ENCODE results near the gene PSRC1. TPM values are rescaled to one million over a fixed set of nuclear protein-coding genes. Genes with fewer than 3 reads are reported as not detected.

The PSRC1 gene
- total RNA-seq (1 to 10 TPM; 2.2 to 4.2 TPM), polyA plus RNA-seq (1 to 10 TPM; 1.3 to 7.8 TPM)
- long read RNA-seq, donor 1, partial matches to known transcripts = 0 of 12 reads
- long read RNA-seq, donor 1, other reads (novel, unspliced or antisense) = 7 of 12 reads
- long read RNA-seq, donor 2, partial matches to known transcripts = 0 of 4 reads
- long read RNA-seq, donor 2, other reads (novel, unspliced or antisense) = 2 of 4 reads

DNA sequence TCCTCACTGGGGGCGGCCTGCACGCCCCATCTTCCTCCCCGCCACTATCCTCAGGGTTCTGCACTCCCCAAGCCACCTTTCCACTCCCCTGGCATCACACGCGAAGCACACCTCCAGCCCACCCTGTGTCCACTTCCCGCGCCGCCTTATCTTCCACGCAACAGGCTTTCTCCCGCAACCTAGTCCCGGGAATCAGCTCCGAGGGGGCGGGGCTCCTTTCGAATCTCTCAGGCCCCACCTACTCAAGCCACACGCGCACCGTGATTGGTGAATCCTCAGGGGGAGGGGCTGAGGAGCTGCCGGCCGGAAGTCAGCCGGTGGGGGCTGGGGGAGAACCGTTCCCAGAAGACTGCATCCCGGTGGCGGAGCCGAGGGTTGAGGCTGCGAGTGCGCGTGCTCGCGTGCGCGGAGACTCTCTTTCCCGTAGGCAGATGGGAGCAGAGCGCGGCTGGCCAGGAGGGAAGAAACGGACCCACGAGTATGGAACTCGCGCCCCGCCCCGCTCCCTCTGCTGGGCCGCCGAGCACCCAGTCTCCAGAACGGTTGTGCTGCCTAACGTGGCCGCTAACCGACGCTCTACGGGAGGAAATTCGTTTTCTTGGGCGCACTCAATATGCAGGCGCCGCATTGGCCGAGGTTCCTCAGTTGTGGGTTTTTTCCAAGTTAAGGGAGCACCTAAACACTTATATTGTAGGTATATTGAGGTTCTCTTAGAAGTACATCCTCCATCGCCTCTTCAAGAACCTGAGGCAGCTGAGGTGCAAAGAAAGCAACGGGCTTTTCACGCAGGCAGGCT, at the start of gene PSRC1:
Gene PSRC1 (minus strand): TSS at position 194 of the 796 bp plus-strand sequence.
- intact Hi-C loops (cut with DNase I) = loop anchor here (2.0 to 10.0 kb wide), 2 partner anchors 62 to 116 kb away; no protein-coding TSS in a partner anchor
- Histone ChIP-seq H3K27me3 (ENCODE audit: control insufficient read depth in 1 of 2, insufficient read depth in 2 of 2, low read length in 1 of 2) (no peaks in the 10 kb centered on the region), H3K4me3 (ENCODE audit: low read length in 2 of 2) (peak within 1 kb of the TSS; percentile 28 to 51), H3K36me3 (ENCODE audit: control insufficient read depth in 1 of 2, insufficient read depth in 2 of 2, low read length in 1 of 2) (no peaks in the 10 kb centered on the region), H3K9me3 (ENCODE audit: control insufficient read depth, low read length) (no peaks in the 10 kb centered on the region), H3K27ac (ENCODE audit: low read depth in 1 of 2, low read length in 2 of 2) (peak within 1 kb of the TSS; percentile 86 to 92), H3K4me1 (ENCODE audit: control insufficient read depth in 1 of 2, insufficient read depth in 2 of 2, low read length in 2 of 2) (no peaks in the 10 kb centered on the region)
- peak; percentile 99 for ATAC-seq (ENCODE audit: low FRiP score)
- peak; percentile 98 for DNase-seq
- WGBS, 2 donors = 0 to 1% methylated on average over 46 to 56 of the region's 56 CpGs

GRCh38 chr1:109331113-109331512, 48.2 kb upstream of the PSRC1 start:
- peaks cover 3% of the 10 kb centered on the region for H3K9me3 ChIP-seq (ENCODE audit: control insufficient read depth, low read length)
- DNase-seq (no peak), ATAC-seq (ENCODE audit: low FRiP score) (no peak)
- H3K27ac ChIP-seq (ENCODE audit: low read depth in 1 of 2, low read length in 2 of 2) = no peak overlapping the region
- H3K4me1 ChIP-seq (ENCODE audit: control insufficient read depth in 1 of 2, insufficient read depth in 2 of 2, low read length in 2 of 2) = no peaks in the 10 kb centered on the region
- intact Hi-C loops (cut with DNase I) = no loop called here
- H3K36me3 ChIP-seq (ENCODE audit: control insufficient read depth in 1 of 2, insufficient read depth in 2 of 2, low read length in 1 of 2) = peaks cover 7 to 14% of the 10 kb centered on the region in 2 donors
- H3K4me3 ChIP-seq (ENCODE audit: low read length in 2 of 2) = no peak overlapping the region
- no peaks in the 10 kb centered on the region for H3K27me3 ChIP-seq (ENCODE audit: control insufficient read depth in 1 of 2, insufficient read depth in 2 of 2, low read length in 1 of 2)

DNA sequence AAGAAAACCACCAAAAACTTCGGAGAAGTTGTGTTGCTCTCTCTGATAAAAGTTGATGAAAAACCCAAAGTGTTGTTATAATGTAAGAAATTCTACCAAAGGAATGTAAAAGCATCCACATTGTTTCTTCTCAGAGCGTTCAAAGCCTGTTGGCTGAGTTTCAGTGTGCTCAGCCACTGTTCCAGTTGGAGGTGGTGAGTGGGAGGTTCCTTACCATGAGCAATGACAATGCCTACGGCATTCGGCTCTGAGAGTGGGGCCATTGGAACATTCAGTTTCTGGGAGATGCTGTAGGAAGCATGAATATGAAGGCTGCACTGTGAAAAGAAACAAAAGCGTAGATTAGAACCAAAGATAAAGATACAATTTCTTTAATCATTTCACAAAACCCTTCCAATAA, 44.3 kb upstream of the PSRC1 start:
- Histone ChIP-seq H3K9me3 (ENCODE audit: control insufficient read depth, low read length) (peaks cover 2% of the 10 kb centered on the region), H3K27ac (ENCODE audit: low read depth in 1 of 2, low read length in 2 of 2) (no peak overlapping the region), H3K4me1 (ENCODE audit: control insufficient read depth in 1 of 2, insufficient read depth in 2 of 2, low read length in 2 of 2) (no peaks in the 10 kb centered on the region), H3K27me3 (ENCODE audit: control insufficient read depth in 1 of 2, insufficient read depth in 2 of 2, low read length in 1 of 2) (no peaks in the 10 kb centered on the region), H3K4me3 (ENCODE audit: low read length in 2 of 2) (no peak overlapping the region), H3K36me3 (ENCODE audit: control insufficient read depth in 1 of 2, insufficient read depth in 2 of 2, low read length in 1 of 2) (peaks cover 8 to 15% of the 10 kb centered on the region in 2 donors)
- no peak for DNase-seq
- ATAC-seq (ENCODE audit: low FRiP score) = no peak
- WGBS, 2 donors = 45 to 59% methylated on average over 5 of the region's 5 CpGs
- intact Hi-C loops (cut with DNase I) = no loop called here

GRCh38 chr1:109322974-109323373, 40.0 kb upstream of the PSRC1 start:
- Histone ChIP-seq H3K4me1 (ENCODE audit: control insufficient read depth in 1 of 2, insufficient read depth in 2 of 2, low read length in 2 of 2) (no peaks in the 10 kb centered on the region), H3K27ac (ENCODE audit: low read depth in 1 of 2, low read length in 2 of 2) (no peak overlapping the region), H3K36me3 (ENCODE audit: control insufficient read depth in 1 of 2, insufficient read depth in 2 of 2, low read length in 1 of 2) (peaks cover 21 to 29% of the 10 kb centered on the region in 2 donors), H3K9me3 (ENCODE audit: control insufficient read depth, low read length) (no peaks in the 10 kb centered on the region), H3K27me3 (ENCODE audit: control insufficient read depth in 1 of 2, insufficient read depth in 2 of 2, low read length in 1 of 2) (no peaks in the 10 kb centered on the region), H3K4me3 (ENCODE audit: low read length in 2 of 2) (no peak overlapping the region)
- ATAC-seq (ENCODE audit: low FRiP score) (no peak), DNase-seq (no peak)
- intact Hi-C loops (cut with DNase I) = no loop called here
- 88 to 89% methylated on average over 6 of the region's 6 CpGs for WGBS, 2 donors

DNA sequence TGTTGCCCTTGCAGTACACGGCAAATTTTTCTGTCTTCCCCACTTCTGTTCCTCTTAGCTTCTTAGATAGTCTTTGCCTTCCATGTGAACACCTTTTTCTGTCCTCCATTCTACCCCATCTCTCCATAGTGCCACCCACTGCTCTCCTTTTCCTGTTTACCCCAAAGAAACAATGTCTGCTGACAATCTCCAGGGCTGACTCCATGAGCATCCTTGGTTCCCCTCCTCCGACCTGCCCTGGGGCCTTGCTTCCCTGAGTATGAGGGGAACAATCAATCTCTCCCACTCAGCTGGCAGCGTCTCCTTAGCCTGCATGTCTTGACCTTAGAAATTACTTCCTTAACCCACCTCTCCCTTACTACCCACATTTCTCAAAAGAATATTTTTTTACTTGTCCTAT, 36.2 kb upstream of the PSRC1 start:
- ATAC-seq (ENCODE audit: low FRiP score) (no peak), DNase-seq (no peak)
- H3K27me3 ChIP-seq (ENCODE audit: control insufficient read depth in 1 of 2, insufficient read depth in 2 of 2, low read length in 1 of 2) = no peaks in the 10 kb centered on the region
- H3K36me3 ChIP-seq (ENCODE audit: control insufficient read depth in 1 of 2, insufficient read depth in 2 of 2, low read length in 1 of 2) = peaks cover 25 to 45% of the 10 kb centered on the region in 2 donors
- no peak overlapping the region for H3K27ac ChIP-seq (ENCODE audit: low read depth in 1 of 2, low read length in 2 of 2)
- intact Hi-C loops (cut with DNase I) = no loop called here
- 77 to 80% methylated on average over 3 of the region's 3 CpGs for WGBS, 2 donors
- no peak overlapping the region for H3K4me3 ChIP-seq (ENCODE audit: low read length in 2 of 2)
- H3K9me3 ChIP-seq (ENCODE audit: control insufficient read depth, low read length) = no peaks in the 10 kb centered on the region
- H3K4me1 ChIP-seq (ENCODE audit: control insufficient read depth in 1 of 2, insufficient read depth in 2 of 2, low read length in 2 of 2) = no peaks in the 10 kb centered on the region

DNA sequence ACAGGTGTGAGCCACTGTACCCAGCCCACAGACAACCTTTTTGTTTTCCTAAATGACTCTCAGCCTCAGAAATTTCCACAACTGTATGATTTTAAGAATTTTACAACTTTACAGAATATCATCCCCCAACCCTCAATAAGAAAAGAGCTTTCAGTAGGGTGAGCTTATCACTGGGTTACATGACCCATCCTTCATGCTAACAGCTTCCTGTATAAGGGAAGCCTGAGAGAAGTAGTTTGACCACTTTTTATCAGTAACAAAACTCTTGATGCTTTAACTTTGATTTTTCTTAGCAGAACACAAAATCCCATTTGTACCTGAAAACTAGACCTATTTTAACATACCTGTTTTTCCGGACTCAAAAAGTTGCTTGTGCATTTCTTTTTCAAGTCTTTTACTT, 33.6 kb upstream of the PSRC1 start:
- ATAC-seq (ENCODE audit: low FRiP score) = no peak
- peaks cover 28 to 40% of the 10 kb centered on the region in 2 donors for H3K36me3 ChIP-seq (ENCODE audit: control insufficient read depth in 1 of 2, insufficient read depth in 2 of 2, low read length in 1 of 2)
- H3K4me1 ChIP-seq (ENCODE audit: control insufficient read depth in 1 of 2, insufficient read depth in 2 of 2, low read length in 2 of 2) = no peaks in the 10 kb centered on the region
- intact Hi-C loops (cut with DNase I) = no loop called here
- H3K27me3 ChIP-seq (ENCODE audit: control insufficient read depth in 1 of 2, insufficient read depth in 2 of 2, low read length in 1 of 2) = no peaks in the 10 kb centered on the region
- H3K4me3 ChIP-seq (ENCODE audit: low read length in 2 of 2) = no peak overlapping the region
- no peaks in the 10 kb centered on the region for H3K9me3 ChIP-seq (ENCODE audit: control insufficient read depth, low read length)
- DNase-seq = no peak
- 92 to 100% methylated on average over 1 of the region's 1 CpG for WGBS, 2 donors
- H3K27ac ChIP-seq (ENCODE audit: low read depth in 1 of 2, low read length in 2 of 2) = no peak overlapping the region

DNA sequence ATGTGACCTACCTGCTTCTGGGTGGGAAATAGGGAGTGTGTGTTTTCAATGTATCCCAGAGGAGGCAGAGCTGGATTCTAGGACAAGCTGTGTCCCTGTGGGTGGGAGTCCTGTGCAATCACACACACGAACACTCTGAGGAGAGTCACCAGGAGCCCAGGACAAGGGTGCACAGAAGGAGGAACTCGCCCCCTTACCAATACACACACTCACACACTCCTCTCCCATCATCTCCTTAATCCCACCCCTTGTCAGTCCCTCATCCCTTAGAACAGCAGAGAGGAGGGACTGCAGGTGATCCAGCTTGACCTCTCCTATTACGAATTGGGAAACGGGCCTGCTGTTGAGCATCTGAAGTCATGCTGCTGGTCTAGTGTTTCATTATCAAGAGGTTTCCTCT, 32.3 kb upstream of the PSRC1 start:
- no peak overlapping the region for H3K27ac ChIP-seq (ENCODE audit: low read depth in 1 of 2, low read length in 2 of 2)
- no peaks in the 10 kb centered on the region for H3K27me3 ChIP-seq (ENCODE audit: control insufficient read depth in 1 of 2, insufficient read depth in 2 of 2, low read length in 1 of 2)
- intact Hi-C loops (cut with DNase I) = no loop called here
- H3K9me3 ChIP-seq (ENCODE audit: control insufficient read depth, low read length) = no peaks in the 10 kb centered on the region
- no peak for DNase-seq
- ATAC-seq (ENCODE audit: low FRiP score) = no peak
- no peak overlapping the region for H3K4me3 ChIP-seq (ENCODE audit: low read length in 2 of 2)
- no peaks in the 10 kb centered on the region for H3K4me1 ChIP-seq (ENCODE audit: control insufficient read depth in 1 of 2, insufficient read depth in 2 of 2, low read length in 2 of 2)
- H3K36me3 ChIP-seq (ENCODE audit: control insufficient read depth in 1 of 2, insufficient read depth in 2 of 2, low read length in 1 of 2) = peaks cover 20 to 39% of the 10 kb centered on the region in 2 donors
- 91 to 95% methylated on average over 4 of the region's 4 CpGs for WGBS, 2 donors

GRCh38 chr1:109314795-109315194, 31.9 kb upstream of the PSRC1 start:
- peaks cover 20 to 37% of the 10 kb centered on the region in 2 donors for H3K36me3 ChIP-seq (ENCODE audit: control insufficient read depth in 1 of 2, insufficient read depth in 2 of 2, low read length in 1 of 2)
- 97 to 99% methylated on average over 1 of the region's 1 CpG for WGBS, 2 donors
- H3K4me1 ChIP-seq (ENCODE audit: control insufficient read depth in 1 of 2, insufficient read depth in 2 of 2, low read length in 2 of 2) = no peaks in the 10 kb centered on the region
- intact Hi-C loops (cut with DNase I) = no loop called here
- H3K9me3 ChIP-seq (ENCODE audit: control insufficient read depth, low read length) = no peaks in the 10 kb centered on the region
- no peak overlapping the region for H3K4me3 ChIP-seq (ENCODE audit: low read length in 2 of 2)
- H3K27ac ChIP-seq (ENCODE audit: low read depth in 1 of 2, low read length in 2 of 2) = no peak overlapping the region
- ATAC-seq (ENCODE audit: low FRiP score) (no peak), DNase-seq (no peak)
- H3K27me3 ChIP-seq (ENCODE audit: control insufficient read depth in 1 of 2, insufficient read depth in 2 of 2, low read length in 1 of 2) = no peaks in the 10 kb centered on the region

Data from aorta (tissue), 5 donors.